Measurements from ENCODE around the gene ANKRD22. TPM values are rescaled to one million over a fixed set of nuclear protein-coding genes. Genes with fewer than 3 reads are reported as not detected.

The ANKRD22 gene
- total RNA-seq, 1 donor from 2014 or later: 2.9 TPM

DNA sequence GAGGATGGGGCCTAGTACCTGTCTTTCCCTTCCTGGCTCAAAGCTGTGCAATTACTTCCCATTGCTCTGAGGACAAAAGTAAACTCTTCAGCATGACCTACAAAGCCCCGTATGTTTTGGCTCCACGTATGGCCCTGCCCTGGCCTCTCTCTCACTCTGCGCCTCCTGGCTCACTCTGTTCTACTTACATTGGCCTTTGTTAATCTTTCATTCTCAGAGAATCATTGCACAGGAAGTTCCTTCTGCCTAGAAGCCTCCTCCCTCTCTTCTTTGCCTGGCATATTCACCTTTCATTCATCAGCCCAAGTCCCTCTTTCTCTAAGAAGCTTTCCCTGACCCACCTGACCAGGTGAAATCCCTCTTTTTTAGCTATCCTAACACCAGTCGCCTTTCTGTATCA is 25.3 kb downstream of the ANKRD22 start:
- H3K27me3 Mint-ChIP-seq: peaks cover 3% of the 10 kb centered on the region
- no peak overlapping the region for H3K4me3 Mint-ChIP-seq
- no peak overlapping the region for H3K27ac Mint-ChIP-seq
- TF ChIP-seq, protein P1, sequence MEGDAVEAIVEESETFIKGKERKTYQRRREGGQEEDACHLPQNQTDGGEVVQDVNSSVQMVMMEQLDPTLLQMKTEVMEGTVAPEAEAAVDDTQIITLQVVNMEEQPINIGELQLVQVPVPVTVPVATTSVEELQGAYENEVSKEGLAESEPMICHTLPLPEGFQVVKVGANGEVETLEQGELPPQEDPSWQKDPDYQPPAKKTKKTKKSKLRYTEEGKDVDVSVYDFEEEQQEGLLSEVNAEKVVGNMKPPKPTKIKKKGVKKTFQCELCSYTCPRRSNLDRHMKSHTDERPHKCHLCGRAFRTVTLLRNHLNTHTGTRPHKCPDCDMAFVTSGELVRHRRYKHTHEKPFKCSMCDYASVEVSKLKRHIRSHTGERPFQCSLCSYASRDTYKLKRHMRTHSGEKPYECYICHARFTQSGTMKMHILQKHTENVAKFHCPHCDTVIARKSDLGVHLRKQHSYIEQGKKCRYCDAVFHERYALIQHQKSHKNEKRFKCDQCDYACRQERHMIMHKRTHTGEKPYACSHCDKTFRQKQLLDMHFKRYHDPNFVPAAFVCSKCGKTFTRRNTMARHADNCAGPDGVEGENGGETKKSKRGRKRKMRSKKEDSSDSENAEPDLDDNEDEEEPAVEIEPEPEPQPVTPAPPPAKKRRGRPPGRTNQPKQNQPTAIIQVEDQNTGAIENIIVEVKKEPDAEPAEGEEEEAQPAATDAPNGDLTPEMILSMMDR (conservative IDR thresholded peaks at IDR 0.05): no peak
- H3K9me3 Mint-ChIP-seq: no peaks in the 10 kb centered on the region
- DNase-seq (ENCODE audit: extremely low spot score, unreplicated experiment): no peak
- H3K36me3 Mint-ChIP-seq: no peaks in the 10 kb centered on the region
- H3K4me1 Mint-ChIP-seq (ENCODE audit: unreplicated experiment): peaks cover 7% of the 10 kb centered on the region

DNA sequence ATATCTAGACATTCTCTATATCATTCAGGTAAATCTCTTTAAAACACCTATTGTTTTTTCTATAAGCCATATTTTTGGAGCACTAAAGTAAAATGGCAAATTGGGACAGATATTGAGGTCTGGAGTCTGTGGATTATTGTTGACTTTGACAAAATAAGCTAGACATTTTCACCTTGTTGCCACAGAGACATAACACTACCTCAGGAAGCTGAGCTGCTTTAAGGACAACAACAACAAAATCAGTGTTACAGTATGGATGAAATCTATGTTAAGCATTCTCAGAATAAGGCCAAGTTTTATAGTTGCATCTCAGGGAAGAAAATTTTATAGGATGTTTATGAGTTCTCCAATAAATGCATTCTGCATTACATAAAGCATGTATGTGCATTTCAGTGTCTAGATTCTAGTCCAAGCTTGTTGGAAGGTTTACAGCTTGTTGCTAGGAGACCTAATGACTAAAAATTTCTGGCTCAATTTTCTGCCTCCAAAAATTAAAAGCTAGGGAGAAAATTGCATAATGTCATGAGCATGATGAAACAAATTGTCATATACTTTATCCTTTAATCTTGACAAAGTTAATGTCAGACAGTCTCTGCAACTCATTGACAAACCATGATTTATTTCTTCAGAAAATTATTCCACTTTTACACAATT is 30.8 kb downstream of the ANKRD22 start:
- H3K27ac Mint-ChIP-seq: no peak overlapping the region
- DNase-seq (ENCODE audit: extremely low spot score, unreplicated experiment): no peak
- H3K27me3 Mint-ChIP-seq: no peaks in the 10 kb centered on the region
- TF ChIP-seq, protein P1 (conservative IDR thresholded peaks at IDR 0.05): no peak
- no peak overlapping the region for H3K4me3 Mint-ChIP-seq
- H3K9me3 Mint-ChIP-seq: no peaks in the 10 kb centered on the region
- H3K4me1 Mint-ChIP-seq (ENCODE audit: unreplicated experiment): no peaks in the 10 kb centered on the region
- H3K36me3 Mint-ChIP-seq: no peaks in the 10 kb centered on the region

DNA sequence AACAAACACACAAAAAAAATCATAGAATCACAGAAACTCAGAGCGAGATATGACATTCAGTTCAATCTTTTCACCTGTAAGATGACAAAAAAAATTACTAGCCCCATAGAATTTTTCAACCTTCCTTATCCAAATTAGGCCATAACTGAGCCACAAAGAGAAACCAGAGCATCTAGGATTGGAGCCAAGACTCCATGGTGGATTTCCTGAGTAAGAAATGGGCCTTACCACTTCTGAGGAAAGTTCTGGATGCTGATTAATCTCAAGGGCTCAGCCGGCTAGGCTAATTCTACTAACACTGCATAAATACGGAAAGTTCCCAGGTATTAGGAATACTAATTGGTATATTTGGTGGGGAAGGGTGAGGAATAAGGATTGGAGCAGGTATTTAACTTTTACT is 32.4 kb downstream of the ANKRD22 start:
- Mint-ChIP-seq H3K9me3 (no peaks in the 10 kb centered on the region), H3K36me3 (no peaks in the 10 kb centered on the region), H3K4me1 (ENCODE audit: unreplicated experiment) (no peaks in the 10 kb centered on the region), H3K27ac (no peak overlapping the region), H3K27me3 (no peaks in the 10 kb centered on the region), H3K4me3 (no peak overlapping the region)
- TF ChIP-seq, protein P1 (conservative IDR thresholded peaks at IDR 0.05): no peak
- no peak for DNase-seq (ENCODE audit: extremely low spot score, unreplicated experiment)

DNA sequence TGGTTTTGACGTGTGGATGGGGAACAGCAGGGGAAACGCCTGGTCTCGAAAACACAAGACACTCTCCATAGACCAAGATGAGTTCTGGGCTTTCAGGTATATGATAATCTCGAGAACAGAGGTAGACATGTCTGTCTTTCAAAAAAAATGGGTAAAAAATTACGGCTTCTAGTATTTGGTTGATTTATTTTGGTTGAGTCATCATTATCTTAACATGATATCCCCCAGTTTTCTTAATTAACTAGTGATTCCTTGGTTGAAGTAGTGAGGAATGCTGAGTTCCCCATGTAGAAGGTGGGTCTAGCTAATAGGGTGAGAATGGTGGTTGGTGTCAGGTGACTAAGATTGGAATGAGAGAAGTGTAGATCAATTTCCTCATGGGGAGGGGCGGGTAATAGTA is 38.4 kb downstream of the ANKRD22 start:
- Mint-ChIP-seq H3K4me1 (ENCODE audit: unreplicated experiment) (peaks cover 6% of the 10 kb centered on the region), H3K9me3 (no peaks in the 10 kb centered on the region), H3K27ac (no peak overlapping the region), H3K36me3 (no peaks in the 10 kb centered on the region), H3K27me3 (peaks cover 7% of the 10 kb centered on the region), H3K4me3 (no peak overlapping the region)
- TF ChIP-seq, protein P1 (conservative IDR thresholded peaks at IDR 0.05): no peak
- no peak for DNase-seq (ENCODE audit: extremely low spot score, unreplicated experiment)

DNA sequence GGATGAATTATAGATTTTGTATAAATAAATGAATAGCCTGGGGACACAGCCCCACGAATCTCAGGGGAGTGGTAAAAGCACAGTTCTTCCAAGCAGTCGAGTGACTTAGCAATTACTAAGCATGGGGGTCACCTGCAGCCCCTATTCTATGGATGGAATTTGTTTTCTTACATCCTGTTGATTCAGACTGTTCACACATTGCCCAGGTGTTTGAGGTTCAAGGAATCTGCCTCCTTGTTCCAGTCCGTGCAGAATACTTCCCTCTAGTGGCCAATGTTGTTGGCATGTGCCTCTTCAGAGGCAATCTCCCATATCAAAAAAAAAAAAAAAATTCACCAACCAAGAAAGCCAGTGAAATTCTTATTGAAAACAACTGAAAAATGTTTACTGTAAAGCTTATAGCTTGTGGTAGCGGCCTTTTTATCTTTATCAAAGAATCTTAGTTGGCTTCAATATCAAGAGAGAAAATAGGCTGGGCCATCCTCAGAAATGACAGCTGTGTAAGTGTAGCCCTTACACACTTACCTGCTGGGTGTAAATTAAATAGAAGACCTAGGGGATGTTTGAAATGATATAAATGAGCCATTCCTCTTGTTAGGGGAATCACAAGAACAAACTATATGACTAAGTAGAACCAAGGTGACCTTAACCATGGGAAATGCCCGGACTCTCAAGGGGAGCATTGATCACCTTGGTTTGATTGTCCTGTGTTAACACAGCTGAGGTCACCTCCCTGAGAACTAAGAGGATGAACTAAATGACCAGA is 41.3 kb downstream of the ANKRD22 start:
- Mint-ChIP-seq H3K4me1 (ENCODE audit: unreplicated experiment) (peaks cover 6% of the 10 kb centered on the region), H3K27ac (no peak overlapping the region), H3K36me3 (no peaks in the 10 kb centered on the region), H3K9me3 (no peaks in the 10 kb centered on the region), H3K4me3 (no peak overlapping the region), H3K27me3 (peaks cover 7% of the 10 kb centered on the region)
- no peak for DNase-seq (ENCODE audit: extremely low spot score, unreplicated experiment)
- TF ChIP-seq, protein P1 (conservative IDR thresholded peaks at IDR 0.05): peak; percentile 77

All from type B pancreatic cell (in vitro differentiated cells).